Activated CD8-positive, alpha-beta T cell treated with anti-CD3 and anti-CD28 coated beads for 36 hours (primary cell): ENCODE data around the gene RNH1. TPM values are rescaled to one million over a fixed set of nuclear protein-coding genes. Genes with fewer than 3 reads are reported as not detected.

ENCODE experiments used
- ATAC-seq: fragments of 200-7000 bp; cut with Tn5 transposase; one replicate; pipeline ENCODE4 v1.10.0; 2021; ENCODE audit warnings: mild to moderate bottlenecking, moderate library complexity
- CTCF ChIA-PET: fragments of 350-600 bp; sonication (Branson Sonifier 250); formaldehyde crosslinking; loops from one replicate; lab custom pipeline; 2021; ENCODE audit warnings: antibody characterized with exemption; lab: Charles Lee
- POLR2A ChIA-PET: fragments of 350-600 bp; sonication (Branson Sonifier 250); formaldehyde crosslinking; loops from one replicate; lab custom pipeline; 2021; ENCODE audit warnings: antibody characterized with exemption; lab: Charles Lee
- DNase-seq: peaks from one replicate; pipeline ENCODE4 v3.0.0-alpha.2; 2020
- H3K27ac Mint-ChIP-seq: one replicate; pipeline ENCODE4 v1.8.0; 2021; ENCODE audit warnings: mild to moderate bottlenecking, mixed read lengths
- H3K27me3 Mint-ChIP-seq: one replicate; pipeline ENCODE4 v1.8.0; 2021; ENCODE audit warnings: mixed read lengths
- H3K36me3 Mint-ChIP-seq: one replicate; pipeline ENCODE4 v1.8.0; 2021; ENCODE audit warnings: low read depth, mixed read lengths
- H3K4me1 Mint-ChIP-seq: one replicate; pipeline ENCODE4 v1.8.0; 2021; ENCODE audit warnings: low read depth, mixed read lengths
- H3K4me3 Mint-ChIP-seq: one replicate; pipeline ENCODE4 v1.8.0; 2021; ENCODE audit warnings: mild to moderate bottlenecking, moderate library complexity, mixed read lengths
- H3K9me3 Mint-ChIP-seq: one replicate; pipeline ENCODE4 v1.8.0; 2021; ENCODE audit warnings: mixed read lengths
- CTCF ChIP-seq: fragments of 200-600 bp; IDR thresholded peaks from one replicate; pipeline ENCODE4 v1.8.0; 2022; ENCODE audit warnings: antibody characterized with exemption, mild to moderate bottlenecking
- intact Hi-C: fragments of 100-400 bp; cut with micrococcal nuclease; formaldehyde crosslinking; loops from one replicate; pipeline ENCODE4 v1.10.0; 2022
- total RNA-seq, 2 experiments: library from RNA; stranded (reverse); gene quantifications; one replicate each; pipeline ENCODE4 v1.2.3, GENCODE V29; 2021

The RNH1 gene
- total RNA-seq, 2 experiments from 2014 or later: 105 to 110 TPM

GRCh38 chr11:488579-488978 is 18.5 kb downstream of the RNH1 start:
- no peaks in the 10 kb centered on the region for H3K4me1 Mint-ChIP-seq
- no peak overlapping the region for H3K4me3 Mint-ChIP-seq
- POLR2A ChIA-PET: no interaction called here

GRCh38 chr11:488062-488461 is 19.0 kb downstream of the RNH1 start:
- H3K9me3 Mint-ChIP-seq: no peaks in the 10 kb centered on the region
- ChIA-PET CTCF (no interaction called here), POLR2A (no interaction called here)
- no peak for ATAC-seq
- no peak overlapping the region for H3K4me3 Mint-ChIP-seq
- no peak for TF ChIP-seq CTCF
- intact Hi-C loops: no loop called here
- no peak overlapping the region for H3K27ac Mint-ChIP-seq
- H3K36me3 Mint-ChIP-seq: peaks cover 5% of the 10 kb centered on the region
- H3K4me1 Mint-ChIP-seq: no peaks in the 10 kb centered on the region
- no peaks in the 10 kb centered on the region for H3K27me3 Mint-ChIP-seq
- no peak for DNase-seq

More at GRCh38 chr11:488579-488978, 18.5 kb downstream of the RNH1 start:
- Mint-ChIP-seq H3K27ac (no peak overlapping the region), H3K36me3 (peaks cover 5% of the 10 kb centered on the region), H3K27me3 (no peaks in the 10 kb centered on the region), H3K9me3 (no peaks in the 10 kb centered on the region)
- intact Hi-C loops: no loop called here
- no peak for DNase-seq
- ATAC-seq: no peak
- no peak for TF ChIP-seq CTCF
- CTCF ChIA-PET: no interaction called here

- no peak for TF ChIP-seq CTCF
- Mint-ChIP-seq H3K9me3 (no peaks in the 10 kb centered on the region), H3K4me1 (no peaks in the 10 kb centered on the region), H3K4me3 (no peak overlapping the region), H3K36me3 (peaks cover 5% of the 10 kb centered on the region), H3K27me3 (no peaks in the 10 kb centered on the region), H3K27ac (no peak overlapping the region)
- CTCF ChIA-PET: no interaction called here
- ATAC-seq (no peak), DNase-seq (no peak)
- POLR2A ChIA-PET: no interaction called here
- intact Hi-C loops: no loop called here
Observed at GRCh38 chr11:487571-488021, 19.4 kb downstream of the RNH1 start.

- H3K4me3 Mint-ChIP-seq: no peak overlapping the region
- TF ChIP-seq CTCF: no peak
- CTCF ChIA-PET: no interaction called here
- peaks cover 3% of the 10 kb centered on the region for H3K36me3 Mint-ChIP-seq
- no peaks in the 10 kb centered on the region for H3K9me3 Mint-ChIP-seq
- intact Hi-C loops: no loop called here
- DNase-seq (no peak), ATAC-seq (no peak)
- H3K4me1 Mint-ChIP-seq: no peaks in the 10 kb centered on the region
- POLR2A ChIA-PET: no interaction called here
- H3K27me3 Mint-ChIP-seq: no peaks in the 10 kb centered on the region
- no peak overlapping the region for H3K27ac Mint-ChIP-seq
Observed at GRCh38 chr11:486189-486588, 20.9 kb downstream of the RNH1 start.

- DNase-seq (no peak), ATAC-seq (no peak)
- intact Hi-C loops: no loop called here
- ChIA-PET CTCF (no interaction called here), POLR2A (no interaction called here)
- H3K9me3 Mint-ChIP-seq: no peaks in the 10 kb centered on the region
- no peak for TF ChIP-seq CTCF
- no peak overlapping the region for H3K27ac Mint-ChIP-seq
- H3K4me3 Mint-ChIP-seq: no peak overlapping the region
- no peaks in the 10 kb centered on the region for H3K36me3 Mint-ChIP-seq
- H3K4me1 Mint-ChIP-seq: no peaks in the 10 kb centered on the region
- H3K27me3 Mint-ChIP-seq: no peaks in the 10 kb centered on the region
Observed at GRCh38 chr11:484616-485015, 22.4 kb downstream of the RNH1 start.
